WTC11 (cell line): ENCODE measurements around the gene HOXB1.

ENCODE experiments used
- CREB1 ChIP-seq: sonication (generic); formaldehyde crosslinking; IDR thresholded peaks from 2 replicates; pipeline ENCODE4 v1.8.0; 2023; ENCODE audit warnings: mild to moderate bottlenecking, missing genetic modification reagents
- ELF4 ChIP-seq: sonication (generic); formaldehyde crosslinking; IDR thresholded peaks from 2 replicates; pipeline ENCODE4 v1.8.1; 2022; ENCODE audit warnings: low read depth, mild to moderate bottlenecking, moderate library complexity, missing genetic modification reagents
- MYBL2 ChIP-seq: sonication (generic); formaldehyde crosslinking; IDR thresholded peaks from 2 replicates; pipeline ENCODE4 v1.8.1; 2023; ENCODE audit warnings: mild to moderate bottlenecking, moderate library complexity, missing genetic modification reagents
- NFATC4 ChIP-seq: fragments of 250-450 bp; sonication (Bioruptor Pico); IDR thresholded peaks from 2 replicates; pipeline ENCODE4 v1.9.0; 2021; ENCODE audit warnings: mild to moderate bottlenecking
- NR1H2 ChIP-seq: sonication (generic); formaldehyde crosslinking; IDR thresholded peaks from 2 replicates; pipeline ENCODE4 v1.9.0; 2021; ENCODE audit warnings: mild to moderate bottlenecking, moderate library complexity, missing genetic modification reagents
- ZNF396 ChIP-seq: fragments of 250-450 bp; sonication (Bioruptor Pico); IDR thresholded peaks from 2 replicates; pipeline ENCODE4 v1.8.0; 2021; ENCODE audit warnings: mild to moderate bottlenecking, moderate library complexity, borderline replicate concordance
- TF ChIP-seq, protein P1 (sequence below): fragments of 200-600 bp; IDR thresholded peaks from 2 replicates; pipeline ENCODE4 v1.8.0; 2022; ENCODE audit warnings: antibody characterized with exemption
- TF ChIP-seq, protein P2 (sequence below): sonication (generic); formaldehyde crosslinking; IDR thresholded peaks from 2 replicates; pipeline ENCODE4 v1.8.0; 2023; ENCODE audit warnings: missing genetic modification reagents
- TF ChIP-seq, protein P3 (sequence below): sonication (generic); formaldehyde crosslinking; IDR thresholded peaks from 2 replicates; pipeline ENCODE4 v1.8.1; 2023; ENCODE audit warnings: mild to moderate bottlenecking, missing genetic modification reagents
- TF ChIP-seq, protein P4 (sequence below): fragments of 250-450 bp; sonication (Bioruptor Pico); IDR thresholded peaks from 2 replicates; pipeline ENCODE4 v1.9.0; 2021; ENCODE audit warnings: mild to moderate bottlenecking, borderline replicate concordance
- TF ChIP-seq, protein P5 (sequence below): sonication (generic); formaldehyde crosslinking; IDR thresholded peaks from 2 replicates; pipeline ENCODE4 v1.8.1; 2022; ENCODE audit warnings: low read depth, mild to moderate bottlenecking, moderate library complexity, missing genetic modification reagents, borderline replicate concordance
- TF ChIP-seq, protein P6 (sequence below): sonication (generic); formaldehyde crosslinking; IDR thresholded peaks from 2 replicates; pipeline ENCODE4 v1.8.0; 2022; ENCODE audit warnings: mild to moderate bottlenecking, missing genetic modification reagents
- TF ChIP-seq, protein P7 (sequence below): sonication (generic); formaldehyde crosslinking; IDR thresholded peaks from 2 replicates; pipeline ENCODE4 v1.8.1; 2023; ENCODE audit warnings: mild to moderate bottlenecking, missing genetic modification reagents, borderline replicate concordance
- TF ChIP-seq, protein P8 (sequence below): sonication (generic); formaldehyde crosslinking; IDR thresholded peaks from 2 replicates; pipeline ENCODE4 v1.8.1; 2022; ENCODE audit warnings: mild to moderate bottlenecking, missing genetic modification reagents, moderate library complexity, borderline replicate concordance

DNA sequence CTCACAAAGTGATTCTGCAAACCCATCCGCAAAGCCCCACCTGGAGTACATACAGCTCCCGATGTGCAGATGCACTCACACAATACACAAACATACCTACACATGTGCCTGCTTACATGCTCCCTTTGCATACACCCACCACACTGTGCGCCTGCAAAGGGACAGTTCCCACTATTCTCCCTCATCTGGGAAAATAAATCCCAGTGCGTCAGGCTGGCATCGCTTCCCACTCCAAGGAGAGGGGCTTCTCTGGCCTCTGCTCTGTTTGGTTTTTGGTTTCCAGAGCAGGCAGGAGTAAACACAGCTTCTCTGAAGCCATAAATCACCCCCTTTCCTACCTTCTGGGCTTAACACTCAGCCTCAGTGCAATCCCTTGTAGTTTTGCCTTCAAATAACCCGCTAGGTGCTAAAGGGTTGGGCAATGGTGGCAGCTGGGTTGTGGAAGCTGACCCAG lies 32.6 kb upstream of the HOXB1 start:
- TF ChIP-seq, protein P1, sequence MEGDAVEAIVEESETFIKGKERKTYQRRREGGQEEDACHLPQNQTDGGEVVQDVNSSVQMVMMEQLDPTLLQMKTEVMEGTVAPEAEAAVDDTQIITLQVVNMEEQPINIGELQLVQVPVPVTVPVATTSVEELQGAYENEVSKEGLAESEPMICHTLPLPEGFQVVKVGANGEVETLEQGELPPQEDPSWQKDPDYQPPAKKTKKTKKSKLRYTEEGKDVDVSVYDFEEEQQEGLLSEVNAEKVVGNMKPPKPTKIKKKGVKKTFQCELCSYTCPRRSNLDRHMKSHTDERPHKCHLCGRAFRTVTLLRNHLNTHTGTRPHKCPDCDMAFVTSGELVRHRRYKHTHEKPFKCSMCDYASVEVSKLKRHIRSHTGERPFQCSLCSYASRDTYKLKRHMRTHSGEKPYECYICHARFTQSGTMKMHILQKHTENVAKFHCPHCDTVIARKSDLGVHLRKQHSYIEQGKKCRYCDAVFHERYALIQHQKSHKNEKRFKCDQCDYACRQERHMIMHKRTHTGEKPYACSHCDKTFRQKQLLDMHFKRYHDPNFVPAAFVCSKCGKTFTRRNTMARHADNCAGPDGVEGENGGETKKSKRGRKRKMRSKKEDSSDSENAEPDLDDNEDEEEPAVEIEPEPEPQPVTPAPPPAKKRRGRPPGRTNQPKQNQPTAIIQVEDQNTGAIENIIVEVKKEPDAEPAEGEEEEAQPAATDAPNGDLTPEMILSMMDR, result no peak
- TF ChIP-seq, protein P2, sequence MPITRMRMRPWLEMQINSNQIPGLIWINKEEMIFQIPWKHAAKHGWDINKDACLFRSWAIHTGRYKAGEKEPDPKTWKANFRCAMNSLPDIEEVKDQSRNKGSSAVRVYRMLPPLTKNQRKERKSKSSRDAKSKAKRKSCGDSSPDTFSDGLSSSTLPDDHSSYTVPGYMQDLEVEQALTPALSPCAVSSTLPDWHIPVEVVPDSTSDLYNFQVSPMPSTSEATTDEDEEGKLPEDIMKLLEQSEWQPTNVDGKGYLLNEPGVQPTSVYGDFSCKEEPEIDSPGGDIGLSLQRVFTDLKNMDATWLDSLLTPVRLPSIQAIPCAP (CRISPR knock-in tag), result no peak
- TF ChIP-seq, protein P3, sequence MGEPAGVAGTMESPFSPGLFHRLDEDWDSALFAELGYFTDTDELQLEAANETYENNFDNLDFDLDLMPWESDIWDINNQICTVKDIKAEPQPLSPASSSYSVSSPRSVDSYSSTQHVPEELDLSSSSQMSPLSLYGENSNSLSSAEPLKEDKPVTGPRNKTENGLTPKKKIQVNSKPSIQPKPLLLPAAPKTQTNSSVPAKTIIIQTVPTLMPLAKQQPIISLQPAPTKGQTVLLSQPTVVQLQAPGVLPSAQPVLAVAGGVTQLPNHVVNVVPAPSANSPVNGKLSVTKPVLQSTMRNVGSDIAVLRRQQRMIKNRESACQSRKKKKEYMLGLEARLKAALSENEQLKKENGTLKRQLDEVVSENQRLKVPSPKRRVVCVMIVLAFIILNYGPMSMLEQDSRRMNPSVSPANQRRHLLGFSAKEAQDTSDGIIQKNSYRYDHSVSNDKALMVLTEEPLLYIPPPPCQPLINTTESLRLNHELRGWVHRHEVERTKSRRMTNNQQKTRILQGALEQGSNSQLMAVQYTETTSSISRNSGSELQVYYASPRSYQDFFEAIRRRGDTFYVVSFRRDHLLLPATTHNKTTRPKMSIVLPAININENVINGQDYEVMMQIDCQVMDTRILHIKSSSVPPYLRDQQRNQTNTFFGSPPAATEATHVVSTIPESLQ (CRISPR knock-in tag), result no peak
- no peak for TF ChIP-seq CREB1 (CRISPR knock-in tag)
- TF ChIP-seq, protein P4, sequence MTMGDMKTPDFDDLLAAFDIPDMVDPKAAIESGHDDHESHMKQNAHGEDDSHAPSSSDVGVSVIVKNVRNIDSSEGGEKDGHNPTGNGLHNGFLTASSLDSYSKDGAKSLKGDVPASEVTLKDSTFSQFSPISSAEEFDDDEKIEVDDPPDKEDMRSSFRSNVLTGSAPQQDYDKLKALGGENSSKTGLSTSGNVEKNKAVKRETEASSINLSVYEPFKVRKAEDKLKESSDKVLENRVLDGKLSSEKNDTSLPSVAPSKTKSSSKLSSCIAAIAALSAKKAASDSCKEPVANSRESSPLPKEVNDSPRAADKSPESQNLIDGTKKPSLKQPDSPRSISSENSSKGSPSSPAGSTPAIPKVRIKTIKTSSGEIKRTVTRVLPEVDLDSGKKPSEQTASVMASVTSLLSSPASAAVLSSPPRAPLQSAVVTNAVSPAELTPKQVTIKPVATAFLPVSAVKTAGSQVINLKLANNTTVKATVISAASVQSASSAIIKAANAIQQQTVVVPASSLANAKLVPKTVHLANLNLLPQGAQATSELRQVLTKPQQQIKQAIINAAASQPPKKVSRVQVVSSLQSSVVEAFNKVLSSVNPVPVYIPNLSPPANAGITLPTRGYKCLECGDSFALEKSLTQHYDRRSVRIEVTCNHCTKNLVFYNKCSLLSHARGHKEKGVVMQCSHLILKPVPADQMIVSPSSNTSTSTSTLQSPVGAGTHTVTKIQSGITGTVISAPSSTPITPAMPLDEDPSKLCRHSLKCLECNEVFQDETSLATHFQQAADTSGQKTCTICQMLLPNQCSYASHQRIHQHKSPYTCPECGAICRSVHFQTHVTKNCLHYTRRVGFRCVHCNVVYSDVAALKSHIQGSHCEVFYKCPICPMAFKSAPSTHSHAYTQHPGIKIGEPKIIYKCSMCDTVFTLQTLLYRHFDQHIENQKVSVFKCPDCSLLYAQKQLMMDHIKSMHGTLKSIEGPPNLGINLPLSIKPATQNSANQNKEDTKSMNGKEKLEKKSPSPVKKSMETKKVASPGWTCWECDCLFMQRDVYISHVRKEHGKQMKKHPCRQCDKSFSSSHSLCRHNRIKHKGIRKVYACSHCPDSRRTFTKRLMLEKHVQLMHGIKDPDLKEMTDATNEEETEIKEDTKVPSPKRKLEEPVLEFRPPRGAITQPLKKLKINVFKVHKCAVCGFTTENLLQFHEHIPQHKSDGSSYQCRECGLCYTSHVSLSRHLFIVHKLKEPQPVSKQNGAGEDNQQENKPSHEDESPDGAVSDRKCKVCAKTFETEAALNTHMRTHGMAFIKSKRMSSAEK (CRISPR knock-in tag), result no peak
- no peak for TF ChIP-seq MYBL2 (CRISPR knock-in tag)
- no peak for TF ChIP-seq NR1H2 (CRISPR knock-in tag)
- TF ChIP-seq, protein P5, sequence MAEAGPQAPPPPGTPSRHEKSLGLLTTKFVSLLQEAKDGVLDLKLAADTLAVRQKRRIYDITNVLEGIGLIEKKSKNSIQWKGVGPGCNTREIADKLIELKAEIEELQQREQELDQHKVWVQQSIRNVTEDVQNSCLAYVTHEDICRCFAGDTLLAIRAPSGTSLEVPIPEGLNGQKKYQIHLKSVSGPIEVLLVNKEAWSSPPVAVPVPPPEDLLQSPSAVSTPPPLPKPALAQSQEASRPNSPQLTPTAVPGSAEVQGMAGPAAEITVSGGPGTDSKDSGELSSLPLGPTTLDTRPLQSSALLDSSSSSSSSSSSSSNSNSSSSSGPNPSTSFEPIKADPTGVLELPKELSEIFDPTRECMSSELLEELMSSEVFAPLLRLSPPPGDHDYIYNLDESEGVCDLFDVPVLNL (CRISPR knock-in tag), result no peak
- no peak for TF ChIP-seq NFATC4 (CRISPR knock-in tag)
- TF ChIP-seq, protein P6, sequence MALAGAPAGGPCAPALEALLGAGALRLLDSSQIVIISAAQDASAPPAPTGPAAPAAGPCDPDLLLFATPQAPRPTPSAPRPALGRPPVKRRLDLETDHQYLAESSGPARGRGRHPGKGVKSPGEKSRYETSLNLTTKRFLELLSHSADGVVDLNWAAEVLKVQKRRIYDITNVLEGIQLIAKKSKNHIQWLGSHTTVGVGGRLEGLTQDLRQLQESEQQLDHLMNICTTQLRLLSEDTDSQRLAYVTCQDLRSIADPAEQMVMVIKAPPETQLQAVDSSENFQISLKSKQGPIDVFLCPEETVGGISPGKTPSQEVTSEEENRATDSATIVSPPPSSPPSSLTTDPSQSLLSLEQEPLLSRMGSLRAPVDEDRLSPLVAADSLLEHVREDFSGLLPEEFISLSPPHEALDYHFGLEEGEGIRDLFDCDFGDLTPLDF (CRISPR knock-in tag), result no peak
- TF ChIP-seq ELF4 (CRISPR knock-in tag), result no peak
- TF ChIP-seq, protein P7, sequence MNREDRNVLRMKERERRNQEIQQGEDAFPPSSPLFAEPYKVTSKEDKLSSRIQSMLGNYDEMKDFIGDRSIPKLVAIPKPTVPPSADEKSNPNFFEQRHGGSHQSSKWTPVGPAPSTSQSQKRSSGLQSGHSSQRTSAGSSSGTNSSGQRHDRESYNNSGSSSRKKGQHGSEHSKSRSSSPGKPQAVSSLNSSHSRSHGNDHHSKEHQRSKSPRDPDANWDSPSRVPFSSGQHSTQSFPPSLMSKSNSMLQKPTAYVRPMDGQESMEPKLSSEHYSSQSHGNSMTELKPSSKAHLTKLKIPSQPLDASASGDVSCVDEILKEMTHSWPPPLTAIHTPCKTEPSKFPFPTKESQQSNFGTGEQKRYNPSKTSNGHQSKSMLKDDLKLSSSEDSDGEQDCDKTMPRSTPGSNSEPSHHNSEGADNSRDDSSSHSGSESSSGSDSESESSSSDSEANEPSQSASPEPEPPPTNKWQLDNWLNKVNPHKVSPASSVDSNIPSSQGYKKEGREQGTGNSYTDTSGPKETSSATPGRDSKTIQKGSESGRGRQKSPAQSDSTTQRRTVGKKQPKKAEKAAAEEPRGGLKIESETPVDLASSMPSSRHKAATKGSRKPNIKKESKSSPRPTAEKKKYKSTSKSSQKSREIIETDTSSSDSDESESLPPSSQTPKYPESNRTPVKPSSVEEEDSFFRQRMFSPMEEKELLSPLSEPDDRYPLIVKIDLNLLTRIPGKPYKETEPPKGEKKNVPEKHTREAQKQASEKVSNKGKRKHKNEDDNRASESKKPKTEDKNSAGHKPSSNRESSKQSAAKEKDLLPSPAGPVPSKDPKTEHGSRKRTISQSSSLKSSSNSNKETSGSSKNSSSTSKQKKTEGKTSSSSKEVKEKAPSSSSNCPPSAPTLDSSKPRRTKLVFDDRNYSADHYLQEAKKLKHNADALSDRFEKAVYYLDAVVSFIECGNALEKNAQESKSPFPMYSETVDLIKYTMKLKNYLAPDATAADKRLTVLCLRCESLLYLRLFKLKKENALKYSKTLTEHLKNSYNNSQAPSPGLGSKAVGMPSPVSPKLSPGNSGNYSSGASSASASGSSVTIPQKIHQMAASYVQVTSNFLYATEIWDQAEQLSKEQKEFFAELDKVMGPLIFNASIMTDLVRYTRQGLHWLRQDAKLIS (CRISPR knock-in tag), result no peak
- TF ChIP-seq, protein P8, sequence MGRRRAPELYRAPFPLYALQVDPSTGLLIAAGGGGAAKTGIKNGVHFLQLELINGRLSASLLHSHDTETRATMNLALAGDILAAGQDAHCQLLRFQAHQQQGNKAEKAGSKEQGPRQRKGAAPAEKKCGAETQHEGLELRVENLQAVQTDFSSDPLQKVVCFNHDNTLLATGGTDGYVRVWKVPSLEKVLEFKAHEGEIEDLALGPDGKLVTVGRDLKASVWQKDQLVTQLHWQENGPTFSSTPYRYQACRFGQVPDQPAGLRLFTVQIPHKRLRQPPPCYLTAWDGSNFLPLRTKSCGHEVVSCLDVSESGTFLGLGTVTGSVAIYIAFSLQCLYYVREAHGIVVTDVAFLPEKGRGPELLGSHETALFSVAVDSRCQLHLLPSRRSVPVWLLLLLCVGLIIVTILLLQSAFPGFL (CRISPR knock-in tag), result no peak
- TF ChIP-seq ZNF396 (CRISPR knock-in tag), result no peak
